ENCODE results near the gene MARCHF10. TPM values are rescaled to one million over a fixed set of nuclear protein-coding genes. Genes with fewer than 3 reads are reported as not detected.
A peak's percentile ranks its signal among the peaks of the same experiment; 100 is the strongest.

Gene MARCHF10
- polyA plus RNA-seq, 1 experiment = 0.43 TPM

GRCh38 chr17:62705156-62705777, 102.8 kb downstream of the MARCHF10 start:
- Histone ChIP-seq H3K4me3 (ENCODE audit: low read depth, low read length) (peak overlapping the region; percentile 56), H3K27me3 (ENCODE audit: control insufficient read depth, insufficient read depth, low read length) (no peaks in the 10 kb centered on the region), H3K36me3 (ENCODE audit: control insufficient read depth, insufficient read depth, low read length) (no peaks in the 10 kb centered on the region)
- no peak for TF ChIP-seq CTCF (IDR thresholded peaks at IDR 0.05; ENCODE audit: insufficient read depth, low read depth, low read length)
- ChIA-PET CTCF (interaction anchor here (0.6 to 1.8 kb wide), 4 partner anchors 123 to 702 kb away, joined by 3 to 5 read pairs (median 3); no protein-coding TSS in a partner anchor), POLR2A (no interaction called here)
- no peak for DNase-seq (ENCODE audit: low read depth)

GRCh38 chr17:62704381-62704971, 103.6 kb downstream of the MARCHF10 start:
- no peak for TF ChIP-seq CTCF (IDR thresholded peaks at IDR 0.05; ENCODE audit: insufficient read depth, low read depth, low read length)
- POLR2A ChIA-PET = no interaction called here
- no peaks in the 10 kb centered on the region for H3K36me3 ChIP-seq (ENCODE audit: control insufficient read depth, insufficient read depth, low read length)
- CTCF ChIA-PET = interaction anchor here (0.7 to 1.8 kb wide), 5 partner anchors 10 to 702 kb away, joined by 3 to 5 read pairs (median 3); no protein-coding TSS in a partner anchor
- DNase-seq (ENCODE audit: low read depth) = no peak
- H3K27me3 ChIP-seq (ENCODE audit: control insufficient read depth, insufficient read depth, low read length) = no peaks in the 10 kb centered on the region
- peak overlapping the region; percentile 56 for H3K4me3 ChIP-seq (ENCODE audit: low read depth, low read length)

GRCh38 chr17:62703776-62704380, 104.2 kb downstream of the MARCHF10 start:
- CTCF ChIA-PET = interaction anchor here (0.7 to 1.7 kb wide), 8 partner anchors 9 to 703 kb away, joined by 3 to 9 read pairs (median 4); partner anchors contain the start of gene TANC2

GRCh38 chr17:62703261-62703775, 104.8 kb downstream of the MARCHF10 start:
- Histone ChIP-seq H3K27me3 (ENCODE audit: control insufficient read depth, insufficient read depth, low read length) (no peaks in the 10 kb centered on the region), H3K36me3 (ENCODE audit: control insufficient read depth, insufficient read depth, low read length) (no peaks in the 10 kb centered on the region), H3K4me3 (ENCODE audit: low read depth, low read length) (peak overlapping the region; percentile 56)
- ChIA-PET CTCF (interaction anchor here (0.6 to 1.7 kb wide), 11 partner anchors 10 to 704 kb away, joined by 3 to 9 read pairs (median 5); partner anchors contain the start of gene TANC2), POLR2A (no interaction called here)
- DNase-seq (ENCODE audit: low read depth) = no peak
- TF ChIP-seq CTCF (IDR thresholded peaks at IDR 0.05; ENCODE audit: insufficient read depth, low read depth, low read length) = no peak

More at GRCh38 chr17:62703776-62704380, 104.2 kb downstream of the MARCHF10 start:
- no peaks in the 10 kb centered on the region for H3K36me3 ChIP-seq (ENCODE audit: control insufficient read depth, insufficient read depth, low read length)
- peak; percentile 68 for TF ChIP-seq CTCF (IDR thresholded peaks at IDR 0.05; ENCODE audit: insufficient read depth, low read depth, low read length)
- H3K4me3 ChIP-seq (ENCODE audit: low read depth, low read length) = peak overlapping the region; percentile 56
- DNase-seq (ENCODE audit: low read depth) = no peak
- H3K27me3 ChIP-seq (ENCODE audit: control insufficient read depth, insufficient read depth, low read length) = no peaks in the 10 kb centered on the region
- POLR2A ChIA-PET = no interaction called here

- ChIA-PET CTCF (interaction anchor here (0.6 to 1.7 kb wide), 11 partner anchors 10 to 704 kb away, joined by 3 to 9 read pairs (median 5); partner anchors contain the start of gene TANC2), POLR2A (no interaction called here)
- no peak for TF ChIP-seq CTCF (IDR thresholded peaks at IDR 0.05; ENCODE audit: insufficient read depth, low read depth, low read length)
- DNase-seq (ENCODE audit: low read depth) = no peak
- Histone ChIP-seq H3K36me3 (ENCODE audit: control insufficient read depth, insufficient read depth, low read length) (no peaks in the 10 kb centered on the region), H3K27me3 (ENCODE audit: control insufficient read depth, insufficient read depth, low read length) (no peaks in the 10 kb centered on the region), H3K4me3 (ENCODE audit: low read depth, low read length) (no peak overlapping the region)
Measured at GRCh38 chr17:62702746-62703260, 105.3 kb downstream of the MARCHF10 start.

Measured in BJ (cell line).